Non-pigmented ciliary epithelial cell (primary cell): ENCODE results near the gene FREM1.

Experiments used
- DNase-seq: peaks from one replicate; pipeline ENCODE4 v3.0.0-alpha.2; 2010; ENCODE audit warnings: low read depth

The FREM1 gene

GRCh38 chr9:14756291-14756690 is 153.9 kb downstream of the FREM1 start:
- no peak for DNase-seq

DNA sequence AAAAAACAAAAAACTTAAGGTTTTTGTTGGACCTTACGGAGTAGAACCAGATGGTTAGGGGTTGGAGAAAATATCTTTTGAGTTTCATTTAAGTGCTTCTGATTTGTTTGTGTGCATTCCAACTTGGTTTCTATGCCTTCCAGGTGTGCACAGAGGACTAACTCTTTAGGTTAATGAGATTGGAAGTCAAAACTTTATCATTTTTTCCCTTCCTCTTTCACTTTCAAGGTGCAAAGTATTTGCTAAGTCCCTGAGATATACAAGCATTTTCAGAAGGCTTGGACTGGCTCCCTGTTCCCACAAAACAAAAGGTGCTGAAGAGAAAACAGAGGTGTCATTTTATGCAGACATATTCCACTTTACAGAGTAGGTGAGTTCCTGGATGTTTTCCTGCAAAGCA is 157.4 kb downstream of the FREM1 start:
- no peak for DNase-seq

DNA sequence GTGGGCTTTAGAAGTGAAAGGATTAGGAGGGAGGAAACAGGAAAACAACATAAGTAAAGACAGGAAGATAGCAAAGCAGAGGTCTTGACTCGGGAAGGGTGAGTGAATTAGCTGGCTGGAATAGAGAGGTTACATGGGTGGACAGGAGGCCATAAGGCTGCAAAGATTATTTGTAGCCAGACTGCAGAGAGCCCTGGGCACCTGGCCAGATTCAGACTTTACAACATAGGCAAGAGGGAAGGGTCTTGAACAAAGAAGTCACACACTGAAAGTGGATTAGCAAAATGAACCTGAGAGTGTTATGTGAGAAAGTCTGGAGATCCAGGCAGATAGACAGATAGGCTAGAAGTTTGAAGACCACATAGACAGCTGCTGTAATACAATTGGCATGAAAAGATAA is 158.0 kb downstream of the FREM1 start:
- no peak for DNase-seq

GRCh38 chr9:14750821-14751220 is 159.4 kb downstream of the FREM1 start:
- DNase-seq, result no peak

DNA sequence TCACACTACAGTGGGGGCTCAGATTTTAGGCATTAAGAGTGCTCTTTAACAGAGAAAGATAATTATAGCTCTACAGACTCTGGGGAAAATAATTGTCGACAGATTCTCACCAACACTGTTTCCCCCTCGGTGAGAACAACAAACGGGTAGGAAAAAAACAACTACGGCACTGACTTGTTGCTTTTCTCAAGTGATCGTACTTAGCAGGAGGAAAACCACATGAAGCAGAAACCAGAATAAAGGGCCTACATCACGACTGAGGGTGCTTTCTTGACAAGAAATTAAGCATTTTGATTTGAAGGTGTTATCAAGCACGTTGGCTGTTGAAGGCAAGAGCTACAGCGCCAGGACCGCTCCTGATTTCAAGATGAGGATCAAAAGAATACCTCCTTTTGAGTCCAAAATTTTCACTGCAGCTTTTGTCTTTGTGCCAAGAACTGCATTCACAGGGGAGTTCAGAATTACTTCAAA is 160.5 kb downstream of the FREM1 start:
- DNase-seq, result no peak

DNA sequence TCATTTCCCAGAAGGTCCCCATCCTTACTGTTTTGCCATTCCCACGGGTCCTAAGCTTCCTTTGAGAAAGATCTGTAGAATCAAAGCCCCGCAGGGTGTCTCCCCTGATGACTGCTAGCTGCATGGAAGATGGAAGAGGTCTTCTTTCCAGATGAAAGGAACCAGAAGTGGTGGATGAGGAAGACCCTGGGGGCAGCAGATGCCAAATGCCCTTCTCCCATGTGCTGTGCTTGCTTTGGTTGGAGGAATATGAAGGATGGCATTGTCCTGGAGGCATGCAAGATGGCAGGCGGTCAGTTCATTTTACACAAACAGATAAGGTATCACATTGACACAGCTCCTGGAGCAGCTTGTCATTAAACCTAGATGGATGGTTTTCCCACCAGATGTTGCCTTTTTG is 161.9 kb downstream of the FREM1 start:
- DNase-seq, result no peak

DNA sequence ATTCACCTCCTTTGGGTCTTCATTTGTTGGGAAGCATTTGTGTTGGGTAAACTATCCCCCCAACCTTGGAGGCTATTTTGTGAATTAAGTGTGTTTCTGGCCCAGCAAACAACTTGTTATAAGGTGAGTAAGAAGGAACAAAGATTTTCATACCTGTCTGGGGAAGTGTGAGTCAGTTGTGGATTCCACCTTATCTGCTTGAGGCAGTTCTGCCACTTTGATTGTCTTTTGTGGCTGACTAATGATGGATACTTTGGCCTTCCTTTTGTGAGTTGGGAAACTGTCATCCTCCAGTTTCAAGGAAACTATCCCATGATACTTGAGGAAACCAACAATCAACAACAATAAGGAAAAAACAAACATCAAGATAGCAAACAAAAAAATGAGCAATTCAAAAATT is 163.1 kb downstream of the FREM1 start:
- no peak for DNase-seq

DNA sequence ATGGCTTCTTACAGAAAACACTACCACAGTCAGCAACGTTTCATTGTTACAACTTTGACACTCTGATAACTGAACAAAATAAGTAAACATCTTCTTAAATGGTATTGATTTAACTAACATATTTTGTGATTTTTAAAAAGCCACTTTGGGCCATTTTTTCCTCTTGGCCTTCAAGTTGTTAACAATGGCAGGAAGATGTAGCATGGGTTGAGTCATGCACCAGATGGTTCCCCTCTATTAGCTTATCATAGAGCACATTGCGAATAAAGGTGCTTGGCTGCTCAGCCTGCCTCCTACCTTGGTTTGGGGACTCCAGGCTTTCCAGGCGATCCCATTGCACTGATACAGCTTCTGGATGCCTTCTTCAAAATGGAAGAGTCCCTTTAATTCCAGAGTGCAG is 163.6 kb downstream of the FREM1 start:
- no peak for DNase-seq

- DNase-seq, result no peak
Measured at GRCh38 chr9:14744768-14745167, 165.5 kb downstream of the FREM1 start.

- DNase-seq, result no peak
Measured at GRCh38 chr9:14741369-14741768, 168.9 kb downstream of the FREM1 start.

DNA sequence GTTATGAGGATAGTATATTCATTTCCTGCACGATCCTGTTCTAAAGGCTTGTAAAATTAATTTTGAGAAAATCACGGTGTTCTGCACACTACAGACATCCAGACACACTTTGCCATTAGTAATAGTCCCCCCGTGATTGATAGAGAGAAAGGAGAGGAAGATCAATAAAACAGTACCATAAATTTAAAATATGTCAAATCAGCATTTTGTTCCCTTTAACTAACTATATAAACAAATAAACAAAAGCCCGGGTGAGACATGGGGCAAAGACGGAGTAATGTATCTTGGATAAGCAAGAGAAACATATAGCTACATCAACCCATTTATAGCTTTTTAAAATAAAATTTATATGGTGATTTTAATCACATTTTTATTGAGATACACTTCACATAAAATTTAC is 177.1 kb downstream of the FREM1 start:
- no peak for DNase-seq

GRCh38 chr9:14731294-14731981 is 178.8 kb downstream of the FREM1 start:
- DNase-seq, result no peak

DNA sequence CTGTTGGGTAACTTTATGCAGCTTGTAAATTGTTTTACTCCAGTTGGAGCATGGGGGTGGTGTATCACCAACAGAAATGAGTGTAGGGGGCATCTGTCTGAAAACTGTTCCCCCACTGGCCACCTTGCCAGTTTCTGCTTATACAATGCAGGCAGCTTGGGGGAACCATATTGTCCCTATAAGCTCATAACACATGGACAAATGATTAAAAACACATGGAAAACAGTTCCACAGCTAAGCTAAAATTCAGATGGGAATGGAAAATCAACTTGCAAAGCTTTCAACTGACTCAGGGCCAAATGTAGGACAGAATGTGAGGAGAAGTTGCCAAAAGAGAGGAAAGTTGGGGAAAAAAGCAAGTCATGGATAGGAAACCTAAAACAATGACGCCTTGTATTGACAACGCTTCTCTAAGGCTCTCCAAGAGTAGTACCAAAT is 179.7 kb downstream of the FREM1 start:
- no peak for DNase-seq

DNA sequence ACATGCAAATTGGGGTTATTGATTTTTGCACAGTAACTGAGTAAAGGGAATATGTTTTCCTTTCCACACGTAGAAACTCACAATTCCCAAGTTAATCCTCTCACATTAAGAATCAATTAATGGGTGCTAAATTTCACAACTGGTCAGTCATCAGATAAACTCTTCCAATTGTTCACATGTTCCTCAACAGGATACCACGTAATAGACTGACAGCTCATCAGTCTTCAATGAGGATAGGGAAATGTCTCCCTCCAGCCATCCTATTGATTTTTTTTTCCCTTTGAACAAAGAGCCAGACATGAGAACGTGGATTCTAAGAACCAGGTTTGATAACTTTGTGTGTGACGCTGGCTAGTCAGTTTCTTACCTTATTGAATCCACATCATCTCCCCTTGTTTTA is 186.9 kb downstream of the FREM1 start:
- DNase-seq, result no peak

DNA sequence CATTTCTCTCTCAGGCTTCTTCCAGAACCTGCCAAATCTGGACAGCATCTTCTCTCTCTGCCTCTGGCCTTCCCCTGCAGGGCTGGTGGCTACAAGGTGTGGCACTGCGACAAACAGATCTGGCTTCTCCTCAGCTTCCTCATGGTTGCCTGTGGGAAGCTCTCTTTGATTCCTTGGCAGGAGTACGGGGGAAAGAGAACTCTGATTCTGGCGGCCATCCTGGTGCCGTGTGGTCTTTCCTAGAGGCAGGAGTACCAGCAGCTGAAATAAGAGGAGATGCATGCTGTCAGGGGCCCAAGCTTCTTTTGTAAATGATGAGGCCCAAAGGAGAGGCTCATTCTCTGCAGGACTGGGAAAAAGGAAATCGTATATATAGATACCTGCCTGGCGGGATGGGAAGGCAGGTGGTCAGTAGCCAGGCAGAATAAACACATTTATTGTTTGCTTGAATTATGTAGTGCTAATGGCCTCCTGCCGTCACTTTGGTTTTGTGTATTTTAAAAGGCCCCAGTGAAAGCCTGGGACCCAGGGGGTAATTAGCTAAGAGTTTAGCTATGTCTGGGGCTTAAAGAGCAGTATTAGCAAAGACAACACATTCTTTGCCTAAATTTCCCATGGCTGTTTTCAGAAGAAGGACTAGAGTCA is 187.7 kb downstream of the FREM1 start, which contains the start of gene CER1:
Gene CER1 (minus strand): TSS at position 343 of the 645 bp plus-strand sequence. CDS start 61 bp downstream, at position 282.
- DNase-seq, result no peak

DNA sequence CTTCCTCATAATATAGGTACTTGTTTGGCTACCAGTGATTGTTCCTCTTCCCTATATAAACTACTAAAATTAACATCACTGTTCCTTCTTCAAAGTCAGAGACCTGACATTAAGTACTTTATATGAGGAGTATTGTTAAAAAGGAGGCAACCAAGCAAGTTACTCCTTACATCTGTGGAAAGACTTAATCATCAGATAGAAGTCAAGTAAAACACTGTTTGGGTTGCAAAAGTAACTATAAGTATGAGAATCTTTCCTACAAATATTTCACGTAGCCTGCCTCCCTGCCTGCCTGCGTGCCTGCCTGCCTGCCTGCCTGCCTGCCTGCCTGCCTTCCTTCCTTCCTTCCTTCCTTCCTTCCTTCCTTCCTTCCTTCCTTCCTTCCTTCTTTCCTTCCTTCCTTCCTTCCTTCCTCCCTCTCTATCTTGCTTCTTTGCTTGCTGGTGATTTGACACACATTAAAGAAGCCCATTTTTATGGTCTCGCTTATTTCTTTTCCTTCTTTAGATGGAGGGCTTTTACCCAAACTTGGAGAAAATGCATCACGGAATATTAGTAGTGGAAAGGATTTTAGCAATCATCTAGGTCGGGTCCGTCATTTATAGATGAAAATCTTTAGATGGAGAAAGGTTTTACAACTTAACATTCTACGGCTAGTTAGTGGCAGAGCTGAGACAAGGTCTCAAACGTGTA is 190.9 kb downstream of the FREM1 start:
- no peak for DNase-seq

GRCh38 chr9:14715102-14715501 is 195.1 kb downstream of the FREM1 start:
- DNase-seq, result no peak

- DNase-seq, result no peak
Measured at GRCh38 chr9:14713187-14713767, 197.0 kb downstream of the FREM1 start.

DNA sequence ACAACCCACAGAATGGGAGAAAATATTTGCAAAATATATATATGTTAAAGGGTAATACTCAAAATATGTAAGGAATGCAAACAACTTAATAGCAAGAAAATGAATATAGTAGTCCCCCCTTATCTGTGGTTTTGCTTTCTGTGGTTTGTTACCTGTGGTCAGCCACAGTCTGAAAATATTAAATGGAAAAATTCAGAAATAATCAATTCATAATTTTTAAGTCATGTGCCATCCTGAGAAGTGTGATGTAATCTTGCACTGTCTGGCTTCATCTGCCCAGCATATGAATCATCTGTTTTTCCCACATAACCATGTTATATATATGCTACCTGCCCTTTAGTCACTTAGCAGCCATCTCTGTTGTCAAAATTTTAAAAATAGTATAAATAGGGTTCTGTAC is 199.4 kb downstream of the FREM1 start:
- no peak for DNase-seq

DNA sequence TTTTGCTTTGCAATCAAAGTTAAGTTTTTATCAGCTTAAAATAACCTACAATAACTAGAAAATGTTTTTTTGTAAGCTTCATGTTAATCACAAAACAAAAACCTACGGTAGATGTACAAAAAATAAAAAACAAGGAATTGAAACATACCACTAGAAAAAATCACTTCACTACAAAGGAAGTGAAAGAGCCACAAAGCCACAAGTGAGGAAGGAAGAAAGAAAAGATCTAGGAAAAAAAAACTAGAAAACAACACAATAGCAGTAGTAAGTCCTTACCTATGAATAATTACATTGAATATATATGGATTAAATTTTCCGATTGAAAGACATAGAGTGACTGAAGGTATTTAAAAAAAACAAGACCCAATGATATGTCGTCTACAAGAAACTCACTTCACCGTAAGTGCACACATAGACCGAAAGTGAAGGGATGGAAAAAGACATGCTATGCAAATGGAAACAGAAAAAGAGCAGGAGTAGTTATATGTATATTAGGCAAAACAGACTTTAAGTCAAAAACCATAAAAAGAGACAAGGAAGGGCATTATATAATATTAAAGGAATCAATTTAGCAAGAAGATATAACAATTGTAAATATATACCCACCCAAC is 203.6 kb downstream of the FREM1 start:
- no peak for DNase-seq

DNA sequence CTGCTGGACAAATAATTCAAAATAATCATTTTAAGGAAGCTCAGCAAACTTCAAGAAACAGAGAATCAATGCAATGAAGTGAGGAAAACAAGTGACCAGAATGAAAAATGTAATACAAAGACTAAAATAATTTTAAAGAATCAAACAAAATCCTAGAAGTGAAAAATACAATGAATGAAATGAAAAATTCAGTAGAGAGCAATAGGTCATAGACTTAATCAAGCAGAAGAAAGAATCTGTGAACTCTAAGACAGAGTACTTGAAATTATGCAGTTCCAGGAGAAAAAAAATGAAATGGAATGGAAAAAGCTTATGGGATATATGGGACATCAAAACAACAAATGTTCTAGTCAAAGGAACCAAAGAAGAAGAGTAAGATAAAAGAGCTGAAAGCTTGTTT is 205.1 kb downstream of the FREM1 start:
- no peak for DNase-seq

DNA sequence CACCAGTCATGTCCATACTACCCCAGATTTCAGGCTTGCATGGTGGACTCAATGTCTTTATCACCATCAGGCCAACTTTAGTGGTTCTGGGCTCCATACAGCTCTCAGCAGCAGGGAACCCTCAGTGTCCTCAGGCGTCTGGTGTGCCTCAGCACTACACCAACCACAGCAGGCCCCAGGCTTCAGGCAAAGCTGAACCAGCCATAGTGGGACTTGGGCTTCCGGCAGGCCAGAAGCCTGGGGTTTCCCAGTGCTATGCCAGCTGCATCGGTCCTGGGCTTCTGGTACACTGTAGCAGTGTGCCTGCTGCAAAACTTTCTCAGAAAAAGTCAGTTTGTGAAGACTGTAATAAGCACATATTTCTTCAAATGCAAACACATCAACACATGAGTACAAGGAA is 205.9 kb downstream of the FREM1 start:
- no peak for DNase-seq
